ENCODE measurements around the gene WDR13.

GRCh38 chrX:48584698-48585097 lies 12.6 kb upstream of the WDR13 start:
- no peak for TF ChIP-seq POLR2A (IDR thresholded peaks at IDR 0.05)
- no peak for TF ChIP-seq CTCF (IDR thresholded peaks at IDR 0.05)

Measured in vagina (tissue), 2 donors.